Measurements from ENCODE around the gene UNC80.

- TF ChIP-seq CTCF (IDR thresholded peaks at IDR 0.05): no peak
- TF ChIP-seq EP300 (IDR thresholded peaks at IDR 0.05): no peak
Observed at GRCh38 chr2:209970271-209970670, 198.6 kb downstream of the UNC80 start.

Measured in gastroesophageal sphincter (tissue), 3 donors.